ENCODE results near the gene UBE2J2.

- TF ChIP-seq CTCF (IDR thresholded peaks at IDR 0.05; ENCODE audit: low read depth, low read length, poor library complexity, severe bottlenecking) (no peak), EZH2phosphoT487 (IDR thresholded peaks at IDR 0.05; ENCODE audit: borderline replicate concordance, low read length) (no peak)
Observed at GRCh38 chr1:1215881-1216605, 57.6 kb downstream of the UBE2J2 start.
